T-helper 2 cell treated with Interferon-gamma antibody and Interleukin-4, amounts not matched to agents 100 ng/mL and 5 ng/mL, for 36 hours (primary cell): Measurements from ENCODE around the gene PRDM5. TPM values are rescaled to one million over a fixed set of nuclear protein-coding genes. Genes with fewer than 3 reads are reported as not detected.

Experiments
- intact Hi-C: fragments of 100-400 bp; cut with micrococcal nuclease; formaldehyde crosslinking; loops from one replicate; pipeline ENCODE4 v1.15.1; 2023
- total RNA-seq: library from RNA; stranded (reverse); gene quantifications from 2 replicates; pipeline ENCODE4 v1.2.3, GENCODE V29; 2022

Gene PRDM5
- not detected in 2 replicates for total RNA-seq

DNA sequence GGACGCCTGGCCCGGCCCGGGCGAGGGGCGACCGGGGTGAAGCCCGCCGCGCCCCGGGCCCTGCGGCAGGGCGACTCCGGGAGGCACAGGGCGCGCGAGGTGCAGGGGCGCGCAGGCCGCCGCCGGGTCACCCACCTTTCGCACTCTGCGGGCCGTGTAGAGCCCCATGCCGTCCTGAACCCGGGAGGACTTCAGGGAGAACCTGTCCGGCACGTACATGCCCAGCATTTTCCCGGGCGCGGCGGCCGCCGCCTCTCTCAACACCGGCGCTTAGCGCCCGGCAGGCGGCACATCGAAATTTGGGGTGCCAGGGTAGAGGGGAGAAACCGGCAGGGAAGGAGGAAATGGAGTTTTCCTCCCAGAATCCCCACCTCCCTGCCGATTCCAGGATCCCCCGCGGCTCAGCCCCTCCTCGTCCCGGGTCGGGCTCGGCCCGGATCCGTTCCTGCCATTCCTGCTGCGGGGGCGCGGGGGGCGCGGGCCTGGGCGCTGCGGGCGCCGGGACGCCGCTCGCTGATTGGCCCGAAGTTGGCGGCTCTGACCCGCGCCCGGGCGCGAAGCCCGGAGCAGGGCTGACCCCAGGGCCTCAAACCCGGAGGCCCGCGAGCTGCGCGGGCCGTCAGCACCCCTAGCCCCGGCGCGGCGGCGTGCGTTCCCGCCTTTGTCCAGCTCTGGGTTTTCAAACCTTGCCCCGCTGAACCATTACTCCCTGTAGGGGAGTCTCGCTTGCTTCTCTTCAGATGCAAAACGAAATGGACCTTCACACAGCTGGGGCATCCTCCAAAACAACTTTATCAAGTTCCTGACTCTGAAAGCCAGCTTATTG is at the start of gene PRDM5:
Gene PRDM5, minus strand, starts transcription at position 346 of the 826 bp plus-strand sequence. Its CDS starts 118 bp downstream, at position 228.
- intact Hi-C loops = loop anchor here (5.0 to 10.0 kb wide), 2 partner anchors 152 to 385 kb away; partner anchors contain the start of gene NDNF

DNA sequence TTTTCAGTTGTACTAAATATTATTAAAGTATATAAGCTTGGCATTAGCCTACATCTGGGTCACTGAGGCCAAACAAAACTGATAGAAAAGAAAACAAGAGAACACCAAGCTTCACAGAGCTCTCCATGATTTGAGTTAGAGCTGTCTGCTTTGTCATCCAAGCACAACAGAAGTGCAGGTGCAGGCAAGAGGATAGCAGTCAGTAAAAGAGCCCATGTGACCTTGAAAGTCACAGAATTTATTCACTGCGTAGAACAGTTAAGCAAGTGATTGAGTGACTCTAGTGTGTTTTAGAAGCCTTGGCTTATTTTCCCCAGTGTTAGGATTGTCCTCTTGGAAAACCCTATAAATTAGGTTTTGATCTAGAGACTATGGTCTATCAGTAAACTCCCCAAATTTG is 49.4 kb upstream of the PRDM5 start:
- intact Hi-C loops = no loop called here

DNA sequence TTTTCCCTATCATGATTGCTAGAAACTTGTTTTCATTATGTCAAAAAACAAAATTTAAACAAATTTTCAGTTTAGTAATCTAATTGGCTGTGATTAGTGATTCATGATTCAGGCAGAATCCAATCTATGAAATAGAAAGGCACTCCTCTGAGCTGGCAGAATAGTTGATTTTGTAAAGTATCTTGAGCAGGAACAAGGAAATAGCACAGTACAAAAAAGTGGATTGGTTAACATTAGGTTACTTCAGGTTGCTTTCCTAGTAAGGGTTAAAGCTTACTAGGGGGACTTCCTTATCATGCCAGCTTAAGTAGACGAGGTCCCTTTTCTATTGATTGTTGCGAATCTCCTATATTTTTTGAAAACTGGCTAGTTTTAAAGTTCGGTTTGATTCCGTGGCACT is 43.4 kb upstream of the PRDM5 start:
- intact Hi-C loops = no loop called here

DNA sequence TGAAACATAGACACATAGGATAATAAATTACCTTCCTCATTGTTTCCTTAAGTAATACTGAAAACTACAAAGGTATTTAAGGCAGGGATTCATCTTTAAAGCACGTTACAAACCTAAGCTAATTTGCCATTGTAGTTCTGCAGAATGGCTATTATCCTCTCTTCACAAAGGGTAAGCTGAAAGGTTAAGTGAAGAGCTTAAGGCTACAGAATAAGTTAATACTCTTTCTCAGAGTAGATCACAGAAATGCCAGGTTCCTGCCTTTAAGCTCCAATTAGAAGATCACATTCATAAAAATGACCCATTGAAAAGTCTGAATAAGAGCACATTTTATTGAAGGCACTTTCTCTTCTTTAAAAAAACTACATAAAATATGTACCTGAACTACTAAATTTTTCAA is 42.1 kb upstream of the PRDM5 start:
- intact Hi-C loops = no loop called here

DNA sequence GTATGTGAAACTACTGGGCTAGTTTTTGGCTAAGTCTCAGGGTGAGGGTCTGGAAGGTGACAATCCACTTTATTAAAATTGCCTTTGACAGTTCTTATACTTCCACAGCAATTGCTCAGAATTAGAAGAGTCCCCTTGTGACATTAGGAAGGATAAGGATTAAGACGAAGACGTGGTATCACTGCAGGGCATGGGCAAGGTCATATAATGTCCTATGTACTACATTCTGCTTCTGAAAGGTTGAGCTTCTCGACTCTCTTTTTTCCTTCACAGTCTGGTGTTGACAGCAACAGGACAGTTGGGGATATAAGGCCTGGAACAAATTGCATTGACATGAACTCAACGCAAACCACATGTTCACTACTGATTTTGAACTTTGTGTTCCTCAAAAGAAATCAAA is 40.9 kb upstream of the PRDM5 start:
- intact Hi-C loops = no loop called here

DNA sequence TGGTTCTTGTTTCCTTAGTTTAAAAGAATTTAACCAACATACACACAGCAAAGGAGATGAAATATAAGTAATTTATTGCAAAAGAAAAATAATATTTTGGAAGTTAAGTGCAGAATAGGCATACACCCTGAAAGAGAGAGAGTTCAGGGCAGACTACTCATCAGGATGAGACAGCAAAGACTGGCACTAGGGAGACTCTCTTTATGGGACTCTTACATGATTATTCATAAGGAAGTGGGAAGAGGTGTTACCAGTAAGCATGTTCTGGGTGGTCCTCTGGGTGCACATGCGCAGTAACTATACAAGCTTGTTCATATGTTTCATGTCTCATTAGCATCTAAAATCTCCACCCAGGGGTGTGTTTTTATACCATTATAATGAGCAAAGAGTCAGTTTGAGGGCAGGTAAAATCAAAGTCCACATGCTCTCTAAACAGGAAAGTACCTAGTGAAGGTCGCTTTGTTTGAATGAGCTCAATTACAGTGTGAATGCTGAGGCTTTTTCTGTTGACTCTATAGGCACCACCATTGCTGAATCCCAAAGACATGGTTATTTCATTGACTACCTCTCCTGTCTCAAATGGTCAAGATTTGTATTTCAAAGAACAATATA is 38.2 kb upstream of the PRDM5 start:
- intact Hi-C loops = no loop called here

DNA sequence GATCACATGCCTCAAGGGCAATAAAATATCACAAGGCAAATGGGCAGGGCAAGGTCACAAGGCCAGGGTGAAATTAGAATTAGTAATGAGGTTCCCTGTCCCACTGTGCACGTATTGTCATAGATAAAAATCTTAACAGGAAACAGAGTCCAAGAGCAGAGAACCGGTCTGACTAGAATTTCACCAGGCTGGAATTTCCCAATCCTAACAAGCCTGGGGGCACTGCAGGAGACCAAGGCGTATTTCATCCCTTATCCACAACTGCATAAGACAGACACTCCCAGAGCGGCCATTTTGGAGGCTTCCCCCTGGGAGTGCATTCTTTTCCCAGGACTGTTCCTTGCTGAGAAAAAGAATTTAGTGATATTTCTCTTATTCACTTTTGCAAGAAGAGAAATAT is 25.9 kb upstream of the PRDM5 start:
- intact Hi-C loops = no loop called here

DNA sequence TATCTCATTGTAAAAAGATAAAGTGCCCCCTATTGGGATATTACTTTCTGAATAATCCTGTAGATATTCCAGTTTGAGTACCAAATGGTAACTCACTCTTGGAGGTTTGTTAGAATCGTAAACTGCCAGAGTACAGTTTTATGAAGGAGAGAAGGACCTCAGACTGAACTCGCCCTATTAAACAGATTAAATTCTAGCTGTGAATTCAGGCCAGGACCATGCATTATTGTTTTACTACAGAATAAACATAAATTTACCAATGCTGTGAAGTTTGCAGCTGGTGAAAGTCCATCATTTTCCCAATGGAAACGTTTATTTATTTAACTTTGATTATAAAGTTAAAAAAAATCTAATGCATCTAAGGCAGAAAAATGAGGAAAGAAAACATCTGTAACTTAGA is 20.2 kb upstream of the PRDM5 start:
- intact Hi-C loops = no loop called here

DNA sequence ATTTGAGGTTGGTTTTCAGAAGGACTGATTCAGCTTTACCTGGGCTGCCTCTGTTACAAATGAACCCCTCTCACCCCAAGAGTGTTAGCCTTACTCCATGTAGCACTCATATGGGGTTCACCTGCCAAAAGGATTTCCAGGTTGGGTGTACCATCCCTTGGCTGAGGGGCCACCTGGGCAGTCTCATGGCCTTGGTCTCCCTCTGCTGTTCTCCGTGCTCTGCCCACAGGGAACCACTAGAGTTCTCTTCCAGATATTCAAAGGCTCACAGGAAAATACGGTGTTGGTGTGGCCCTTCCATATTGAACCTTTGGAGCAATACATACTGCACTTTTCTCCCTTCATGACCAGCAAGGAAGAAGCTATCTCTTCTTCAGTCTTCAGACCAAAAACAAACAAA is 18.0 kb upstream of the PRDM5 start:
- intact Hi-C loops = no loop called here

DNA sequence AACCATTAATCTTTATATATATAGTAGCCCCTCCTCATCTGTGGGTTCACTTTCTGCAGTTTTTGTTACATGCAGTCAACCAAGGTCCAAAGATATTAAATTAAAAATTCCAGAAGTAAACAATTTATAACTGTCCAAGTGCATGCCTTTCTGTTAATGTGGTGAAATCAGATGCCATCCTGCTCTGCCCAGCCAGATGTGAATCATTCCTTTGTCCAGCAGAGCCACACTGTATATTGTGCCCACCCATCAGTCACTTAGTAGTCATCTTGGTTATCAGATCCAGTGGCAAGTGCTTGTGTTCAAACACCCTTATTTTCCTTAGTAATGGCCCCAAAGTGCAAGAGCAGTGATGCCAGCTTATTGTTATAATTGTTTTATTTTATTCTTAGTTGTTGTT is 17.2 kb upstream of the PRDM5 start:
- intact Hi-C loops = no loop called here

DNA sequence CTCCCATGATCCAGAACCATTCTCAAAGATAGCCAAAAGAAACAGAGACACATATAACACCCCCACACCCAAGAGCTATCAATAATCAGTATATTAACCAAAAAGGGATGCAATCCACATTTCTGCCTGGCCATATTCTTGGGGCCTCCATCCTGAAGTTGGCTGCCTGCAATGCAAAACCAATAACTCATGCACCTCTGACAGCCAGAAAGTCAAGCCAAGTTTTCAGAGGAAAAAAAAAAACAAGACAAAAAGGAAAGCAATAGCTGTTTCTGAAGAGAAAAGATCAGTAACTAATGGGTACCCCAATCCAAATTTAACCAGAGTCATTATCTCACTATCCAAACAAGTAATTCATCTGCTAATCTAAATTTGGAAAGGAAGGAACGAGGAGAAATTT is 7.3 kb upstream of the PRDM5 start:
- intact Hi-C loops = loop anchor here (10.0 kb wide), 1 partner anchor 145 kb away; the partner anchor contains the start of gene NDNF

DNA sequence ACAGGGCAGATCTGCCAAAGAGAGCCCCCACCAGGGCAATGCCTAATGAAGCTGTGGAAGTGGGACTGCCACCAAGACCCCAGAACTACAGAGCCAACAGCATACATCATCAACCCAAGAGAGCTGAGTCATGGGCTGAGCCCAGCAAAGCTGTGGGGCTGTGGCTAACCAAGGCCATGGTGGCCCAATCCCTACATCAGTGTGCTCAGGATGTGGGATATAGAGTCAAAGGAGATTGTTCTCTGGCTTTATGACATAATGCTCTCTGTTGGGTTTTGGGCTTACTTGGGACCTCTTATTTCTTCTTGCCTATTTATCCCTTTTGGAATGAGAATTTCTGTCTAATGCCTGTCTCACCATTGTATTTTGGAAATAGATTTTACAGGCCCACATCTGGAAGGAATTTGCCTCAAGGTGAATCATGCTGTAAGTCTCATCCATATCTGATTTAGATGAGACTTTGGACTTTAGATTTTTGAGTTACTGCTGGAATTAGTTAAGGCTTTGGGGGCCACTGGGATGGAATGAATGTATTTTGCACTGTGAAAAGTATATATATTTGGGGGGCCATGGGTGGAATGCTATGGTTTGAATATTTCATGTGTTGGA is 5.4 kb upstream of the PRDM5 start:
- intact Hi-C loops = loop anchor here (10.0 kb wide), 1 partner anchor 147 kb away; the partner anchor contains the start of gene NDNF

DNA sequence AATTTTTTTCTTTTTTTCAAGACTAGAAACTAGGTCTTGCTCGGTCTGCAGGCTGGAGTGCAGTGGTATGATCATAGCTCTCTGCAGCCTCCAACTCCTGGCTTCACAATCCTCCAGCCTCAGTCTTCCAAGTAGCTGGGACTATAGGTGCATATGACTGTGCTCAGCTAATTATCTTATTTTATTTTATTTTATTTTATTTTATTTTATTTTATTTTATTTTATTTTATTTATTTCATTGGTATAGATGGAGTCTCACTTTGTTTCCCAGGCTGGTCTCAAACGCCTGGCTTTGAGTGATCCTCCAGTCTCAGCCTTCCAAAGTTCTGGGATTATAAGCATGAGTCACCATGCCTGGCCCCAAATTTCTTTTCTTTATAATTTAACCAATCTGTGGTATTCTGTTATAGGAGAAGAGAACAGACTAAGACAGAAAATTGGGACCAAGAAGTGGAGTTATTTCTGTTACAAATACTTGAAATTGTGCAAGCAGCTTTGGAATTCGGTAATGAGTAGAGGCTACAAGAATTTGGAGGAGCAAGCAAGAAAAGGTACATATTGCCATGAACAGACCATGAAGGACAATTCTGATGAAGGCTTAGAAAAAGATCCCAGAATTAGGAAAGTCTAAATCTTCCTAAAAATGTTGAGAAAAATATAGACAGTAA is 4.0 kb upstream of the PRDM5 start:
- intact Hi-C loops = loop anchor here (10.0 kb wide), 1 partner anchor 148 kb away; the partner anchor contains the start of gene NDNF

DNA sequence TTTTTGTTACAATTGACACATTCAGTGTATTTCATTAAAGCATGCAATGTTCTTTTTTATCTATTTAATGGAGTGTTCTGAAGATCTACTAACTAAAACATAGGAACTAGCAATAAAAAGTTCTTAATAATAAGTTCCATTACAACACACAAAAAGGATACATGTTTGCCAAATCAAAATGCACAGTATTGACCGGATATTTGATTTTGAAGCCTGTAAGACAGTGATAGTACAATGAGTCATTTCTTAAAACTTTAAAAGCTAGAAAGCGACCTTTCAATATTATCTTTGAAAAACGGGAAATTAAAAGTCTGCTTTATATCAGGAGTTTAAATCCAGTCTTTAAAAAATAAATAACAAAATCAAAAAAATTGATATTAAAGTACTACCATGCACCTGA is 2.4 kb upstream of the PRDM5 start:
- intact Hi-C loops = loop anchor here (5.0 to 10.0 kb wide), 2 partner anchors 150 to 382 kb away; partner anchors contain the start of gene NDNF

DNA sequence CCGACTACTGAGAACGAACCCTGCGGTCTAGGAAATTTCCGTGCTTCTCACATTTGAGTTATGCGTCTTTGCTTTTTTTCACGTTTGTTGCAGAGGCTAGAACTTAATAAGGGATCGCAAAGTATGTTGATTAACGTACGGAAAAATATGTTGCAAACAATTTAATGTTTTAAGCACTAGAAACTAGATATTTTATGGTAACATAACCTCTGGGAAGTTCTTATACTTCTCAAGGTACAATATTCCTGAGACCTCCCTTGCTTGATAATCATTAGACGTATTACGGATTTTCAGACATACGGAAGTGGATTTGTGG is 639 bp upstream of the PRDM5 start:
- intact Hi-C loops = loop anchor here (5.0 to 10.0 kb wide), 2 partner anchors 152 to 384 kb away; partner anchors contain the start of gene NDNF

DNA sequence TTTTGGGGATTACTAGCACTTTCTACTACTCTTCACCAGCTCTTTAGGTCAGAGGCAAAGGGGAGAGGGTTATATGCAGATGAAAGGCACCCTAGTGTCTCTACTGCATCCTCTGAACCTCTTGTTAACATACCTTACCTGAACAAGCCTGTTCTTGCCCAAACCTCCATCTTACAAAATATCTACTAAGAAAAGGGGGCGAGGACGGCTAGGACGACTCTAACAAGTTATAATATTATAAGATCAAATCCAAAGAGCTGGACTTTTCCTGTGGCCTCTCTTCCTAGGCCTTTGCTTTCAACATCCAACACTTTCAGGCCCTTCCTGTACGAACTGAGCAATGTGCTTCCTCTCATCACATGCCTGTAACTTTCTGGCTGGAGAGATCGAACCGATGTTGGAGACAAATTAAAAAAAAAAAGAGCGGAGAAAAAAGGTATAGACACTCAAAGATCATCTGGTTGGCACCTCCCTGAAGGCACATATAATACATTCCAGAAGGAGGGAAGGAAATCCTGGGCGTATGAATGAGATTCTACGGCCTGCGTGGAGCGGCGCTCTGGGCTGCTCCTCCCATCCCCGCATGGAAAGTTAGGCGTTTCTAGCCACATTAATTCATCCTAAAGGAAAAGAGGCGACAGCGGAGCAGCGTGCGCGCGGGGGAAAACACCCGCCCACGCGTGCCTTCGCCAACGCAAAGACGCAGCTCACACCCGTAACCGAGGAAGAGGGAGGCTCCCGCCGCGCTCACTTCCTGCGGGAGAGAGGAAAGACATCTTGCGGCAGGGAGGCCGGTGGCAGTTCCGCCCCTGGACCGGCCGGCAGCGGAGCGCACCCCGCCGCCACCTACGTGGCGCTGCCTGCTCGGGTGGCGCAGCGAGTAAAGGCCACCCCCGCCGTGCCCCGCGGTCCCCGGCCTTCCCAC is 808 bp downstream of the PRDM5 start:
- intact Hi-C loops = loop anchor here (5.0 to 10.0 kb wide), 2 partner anchors 153 to 386 kb away; partner anchors contain the start of gene NDNF

DNA sequence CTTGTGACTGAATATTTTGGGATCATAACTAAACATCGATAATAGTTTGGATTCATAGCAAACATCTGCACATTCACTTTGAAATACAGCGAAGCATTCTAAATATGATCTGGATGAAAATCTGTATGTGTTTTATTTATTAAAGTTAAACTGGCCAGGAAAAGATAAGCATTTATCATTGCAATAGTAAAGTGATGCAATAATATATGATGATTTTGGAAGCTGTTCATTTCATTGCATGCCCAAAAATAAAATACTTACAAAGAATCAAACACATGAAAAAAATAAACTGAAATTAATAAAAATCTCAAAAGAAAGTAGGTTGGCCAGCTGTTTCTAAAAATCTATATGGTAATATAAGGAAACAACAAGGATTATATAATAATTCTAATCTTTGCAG is 1.9 kb downstream of the PRDM5 start:
- intact Hi-C loops = loop anchor here (5.0 to 10.0 kb wide), 2 partner anchors 154 to 387 kb away; partner anchors contain the start of gene NDNF

DNA sequence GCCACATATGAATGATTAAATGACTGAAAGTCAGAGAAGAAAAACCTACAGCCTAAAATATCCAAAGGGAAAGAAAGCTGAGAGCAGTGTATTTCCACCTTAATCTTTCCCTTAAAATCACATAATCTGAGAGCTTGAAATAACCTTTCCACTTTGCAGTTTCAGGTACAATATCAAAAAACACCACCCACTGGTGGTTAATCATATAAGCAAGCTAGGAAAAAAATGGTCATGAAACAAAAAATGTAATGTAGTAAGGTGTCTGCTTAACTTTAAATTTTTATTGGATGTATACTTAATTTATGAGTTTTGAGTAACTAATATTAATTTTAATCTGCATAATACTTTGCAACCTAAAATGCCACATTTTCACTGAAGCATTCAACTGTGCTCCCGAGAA is 3.2 kb downstream of the PRDM5 start:
- intact Hi-C loops = no loop called here

DNA sequence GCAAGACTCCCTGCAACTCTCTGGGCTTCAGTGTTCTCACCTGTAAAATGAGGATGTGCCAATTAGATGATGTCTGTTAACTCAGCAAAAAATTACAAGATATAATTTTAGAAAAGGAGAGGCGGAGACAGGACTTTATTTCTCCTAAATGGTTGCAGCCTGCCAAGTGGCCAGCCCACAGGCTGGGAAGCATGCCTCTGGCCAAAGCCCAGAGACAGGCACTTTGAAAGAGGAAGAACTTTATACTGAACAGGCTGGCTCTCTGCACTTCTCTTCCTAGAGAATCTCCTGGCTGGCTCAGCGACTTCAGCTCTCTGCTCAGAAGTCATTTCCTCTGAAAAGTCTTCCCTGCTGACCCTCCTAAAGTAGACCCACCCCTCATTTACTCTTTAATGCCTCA is 3.7 kb downstream of the PRDM5 start:
- intact Hi-C loops = no loop called here

DNA sequence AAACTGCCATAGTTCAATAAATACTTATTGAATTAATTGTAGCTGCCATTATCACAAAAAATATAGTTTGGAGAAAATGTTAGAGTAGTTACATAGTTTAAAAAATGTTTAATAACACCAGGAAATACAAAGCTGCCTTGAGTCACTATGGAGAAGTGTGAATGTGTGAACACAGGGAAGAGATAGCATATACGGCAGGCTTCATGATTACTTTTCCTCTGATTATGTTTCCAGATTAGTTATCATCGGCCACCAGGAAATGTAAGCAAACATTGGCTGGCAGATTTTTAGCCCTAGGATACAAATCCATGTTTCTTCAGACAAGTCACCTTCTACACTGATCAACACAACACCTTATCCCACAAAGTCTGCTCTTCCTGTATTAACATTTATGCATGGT is 4.4 kb downstream of the PRDM5 start:
- intact Hi-C loops = no loop called here
